HFF-Myc (cell line): ENCODE results near the gene SPRY1.
A peak's percentile ranks its signal among the peaks of the same experiment; 100 is the strongest.

Source experiments
- DNase-seq: peaks from one replicate; pipeline ENCODE4 v3.0.0-alpha.2; 2011; ENCODE audit warnings: low read depth; ENCODE audit errors: extremely low read depth
- H3K4me3 ChIP-seq: replicated peaks from 2 replicates; pipeline ENCODE4 v1.5.1; 2011; ENCODE audit warnings: low read depth, mild to moderate bottlenecking, control low read depth, low read length
- CTCF ChIP-seq: IDR thresholded peaks from 2 replicates; pipeline ENCODE4 v1.5.1; 2012; ENCODE audit warnings: mild to moderate bottlenecking, low read depth, low read length, control low read depth; ENCODE audit errors: missing control alignments

SPRY1 gene

DNA sequence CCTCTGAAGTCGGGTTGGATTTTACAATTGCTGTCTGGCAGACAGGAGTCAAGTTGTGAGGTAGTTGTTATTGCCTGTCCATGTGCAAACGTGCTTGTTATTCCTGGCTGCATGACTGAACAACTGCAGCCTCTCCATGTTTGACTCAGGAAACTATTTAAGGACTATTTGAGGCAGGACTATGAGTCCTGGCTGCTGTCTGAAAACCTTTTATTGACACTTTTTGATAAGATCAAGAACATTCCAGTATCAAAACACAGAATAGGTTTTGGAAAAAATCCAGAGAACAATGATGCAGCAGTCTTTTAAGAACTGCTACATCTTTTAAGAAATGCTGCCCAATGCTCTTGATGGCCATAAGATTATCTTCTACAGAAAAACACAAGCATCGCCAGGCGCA is 10.0 kb upstream of the SPRY1 start:
- no peak for TF ChIP-seq CTCF
- no peak for DNase-seq
- no peak overlapping the region for H3K4me3 ChIP-seq

DNA sequence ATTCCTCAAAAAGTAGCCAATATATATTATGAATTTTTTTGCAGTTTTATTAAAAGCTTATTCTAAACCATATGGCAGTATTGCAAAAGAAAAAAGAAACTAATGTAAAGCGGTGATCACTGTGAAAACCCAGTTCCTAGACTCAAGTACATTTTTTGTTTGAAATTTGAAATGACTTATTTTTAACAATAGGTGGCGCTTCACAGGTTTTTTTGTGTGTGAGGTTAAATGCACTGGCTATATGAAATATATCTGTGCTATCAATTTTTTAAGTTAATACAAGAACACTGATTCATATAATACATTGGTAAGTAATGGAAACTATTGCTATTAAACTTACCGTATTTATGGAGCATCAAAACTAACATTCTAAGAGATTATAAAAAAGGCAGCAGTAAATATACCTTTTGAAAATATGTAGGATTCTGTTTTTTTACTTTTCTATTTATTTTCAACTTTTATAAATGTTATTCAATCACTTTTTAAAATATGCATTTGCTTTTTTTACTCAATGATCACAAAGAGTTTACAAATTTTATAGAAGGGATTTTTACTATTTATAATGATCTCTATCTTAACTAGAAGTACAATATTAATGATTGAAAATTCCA is 5.6 kb upstream of the SPRY1 start:
- DNase-seq: no peak
- TF ChIP-seq CTCF: peak; percentile 28
- no peak overlapping the region for H3K4me3 ChIP-seq

GRCh38 chr4:123393721-123394120 is 2.9 kb upstream of the SPRY1 start:
- H3K4me3 ChIP-seq: no peak overlapping the region
- DNase-seq: no peak
- TF ChIP-seq CTCF: no peak

DNA sequence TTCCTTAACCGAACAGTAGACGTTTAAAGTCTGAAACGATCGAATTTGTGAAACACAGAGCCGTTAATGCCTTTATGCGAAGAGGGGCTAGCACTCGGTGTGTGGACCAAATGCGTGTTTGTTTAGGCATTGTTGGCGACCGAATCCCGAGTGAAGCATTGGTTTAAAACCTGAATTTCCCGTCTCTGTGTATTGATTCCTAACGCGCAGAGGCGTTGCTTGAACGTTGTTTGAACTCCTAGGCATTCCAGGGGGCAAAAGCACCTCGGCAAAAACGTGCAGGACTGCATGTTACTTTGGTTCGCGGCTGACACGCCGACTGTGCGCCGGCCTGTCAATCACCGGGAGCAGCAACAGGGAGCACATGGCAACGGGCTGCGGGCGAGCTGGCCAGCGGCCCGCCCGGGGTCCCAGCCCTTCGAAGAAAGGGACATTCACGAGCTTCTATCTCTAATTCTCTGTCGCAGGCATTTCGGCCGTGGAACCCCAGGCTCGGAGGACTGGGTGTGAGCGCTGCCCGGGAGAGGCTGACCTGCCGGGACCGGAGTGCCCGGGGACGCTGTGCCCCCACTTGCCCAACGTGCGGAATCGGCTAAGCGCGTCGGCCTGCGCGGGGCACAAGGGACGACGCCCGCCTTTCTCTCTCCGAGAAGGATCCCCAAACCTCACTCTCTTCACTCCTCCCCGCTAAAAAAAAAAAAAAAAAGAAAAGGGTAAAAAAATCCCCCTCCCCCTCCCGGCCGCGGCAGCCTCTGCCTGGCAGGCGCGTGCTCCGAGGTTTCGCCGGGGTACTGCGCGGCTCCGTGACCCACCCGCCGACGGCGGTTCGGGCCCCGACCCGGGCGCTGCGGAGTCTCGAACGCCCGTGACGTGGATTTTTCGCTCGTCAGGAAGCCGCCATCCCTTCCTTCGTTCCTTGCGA is 810 bp downstream of the SPRY1 start:
- TF ChIP-seq CTCF: no peak
- peak overlapping the region; percentile 66 for H3K4me3 ChIP-seq
- DNase-seq: no peak

DNA sequence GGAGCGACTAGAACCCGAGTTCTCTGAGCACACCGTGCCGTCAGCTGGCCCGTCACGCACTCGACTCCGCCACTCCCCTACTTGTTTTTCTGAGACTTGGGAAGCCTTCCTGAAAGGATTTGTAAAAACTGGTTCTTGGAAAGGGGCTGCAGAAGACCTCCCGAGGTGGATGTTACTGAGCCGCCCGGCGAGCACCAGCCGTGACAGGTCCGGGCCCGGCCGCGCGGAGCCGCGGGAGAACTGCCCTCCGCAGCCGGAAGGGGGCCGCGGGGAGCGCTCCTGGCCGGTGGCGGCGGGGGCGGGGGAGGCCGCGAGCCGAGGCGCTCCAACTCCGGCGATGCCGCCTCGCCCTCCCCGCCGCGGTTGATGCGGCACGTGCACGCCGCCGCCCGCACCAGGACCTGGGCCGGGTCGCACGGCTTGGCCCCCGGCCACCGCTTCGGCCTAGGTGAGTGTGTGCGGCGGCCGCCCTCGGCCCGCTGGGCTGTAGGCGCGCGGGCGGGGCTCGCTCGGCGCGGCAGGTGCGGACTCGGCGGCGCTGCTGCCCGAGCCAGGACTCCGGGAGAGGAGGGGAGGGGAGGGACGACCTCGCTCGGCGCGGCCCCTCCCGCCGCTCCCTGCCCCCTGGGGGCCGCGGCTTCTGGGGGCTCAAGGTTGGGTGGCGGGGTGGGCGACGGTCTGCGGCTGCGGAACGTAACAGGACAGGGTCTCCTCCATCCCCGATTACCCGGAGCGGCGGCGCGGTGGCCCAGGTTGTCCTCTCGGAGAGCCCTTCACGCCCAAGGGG is 1.7 kb downstream of the SPRY1 start:
- no peak for TF ChIP-seq CTCF
- H3K4me3 ChIP-seq: peak overlapping the region; percentile 66
- DNase-seq: no peak

DNA sequence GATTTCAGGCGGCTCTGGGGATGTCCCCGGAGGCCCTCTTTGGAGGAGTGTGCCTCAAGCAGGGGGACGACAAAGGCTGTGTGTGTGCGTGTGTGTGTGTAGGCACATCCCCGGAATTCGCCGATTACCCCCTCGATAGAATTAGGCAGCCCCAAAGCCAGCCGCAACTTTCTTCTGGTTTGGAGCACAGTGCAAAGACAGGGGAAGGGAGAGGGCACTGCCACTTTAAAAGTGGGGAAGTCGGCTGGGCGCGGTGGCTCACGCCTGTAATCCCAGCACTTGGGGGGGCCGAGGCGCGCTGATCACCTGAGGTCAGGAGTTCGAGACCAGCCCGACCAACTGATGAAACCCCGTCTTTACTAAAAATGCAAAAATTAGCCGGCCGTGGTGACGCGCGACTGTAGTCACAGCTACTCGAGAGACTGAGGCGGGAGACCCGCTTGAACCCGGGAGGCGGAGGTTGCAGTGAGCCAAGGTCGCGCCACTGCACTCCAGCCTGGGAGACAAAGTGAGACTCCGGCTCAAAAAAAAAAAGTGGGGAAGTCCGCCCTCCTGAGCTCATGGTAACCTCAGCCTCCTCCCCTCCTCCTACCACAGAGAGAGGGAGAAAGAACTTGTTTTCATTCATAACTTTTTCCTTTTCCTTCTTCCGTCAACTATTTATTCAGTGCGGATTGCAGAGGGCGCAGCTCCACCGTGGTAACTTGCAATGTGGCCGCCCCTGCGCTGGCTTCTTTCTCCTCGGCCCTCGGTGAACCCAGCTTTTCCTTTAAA is 2.4 kb downstream of the SPRY1 start:
- peak overlapping the region; percentile 66 for H3K4me3 ChIP-seq
- no peak for DNase-seq
- no peak for TF ChIP-seq CTCF
